Hepatocyte (in vitro differentiated cells): ENCODE results near the gene TBC1D2.

ENCODE experiments used
- EZH2 ChIP-seq: fragments of 200-600 bp; sonication (generic); IDR thresholded peaks from 2 replicates; pipeline ENCODE4 v1.6.1; 2016; ENCODE audit warnings: antibody characterized with exemption, mild to moderate bottlenecking, borderline replicate concordance
- TF ChIP-seq, protein P1 (sequence below): fragments of 200-600 bp; sonication (generic); IDR thresholded peaks from 2 replicates; pipeline ENCODE4 v1.5.1; 2016; ENCODE audit warnings: antibody characterized with exemption, mild to moderate bottlenecking; ENCODE audit not compliant: poor library complexity

GRCh38 chr9:98271479-98271878, 16.0 kb upstream of the TBC1D2 start:
- TF ChIP-seq, protein P1, sequence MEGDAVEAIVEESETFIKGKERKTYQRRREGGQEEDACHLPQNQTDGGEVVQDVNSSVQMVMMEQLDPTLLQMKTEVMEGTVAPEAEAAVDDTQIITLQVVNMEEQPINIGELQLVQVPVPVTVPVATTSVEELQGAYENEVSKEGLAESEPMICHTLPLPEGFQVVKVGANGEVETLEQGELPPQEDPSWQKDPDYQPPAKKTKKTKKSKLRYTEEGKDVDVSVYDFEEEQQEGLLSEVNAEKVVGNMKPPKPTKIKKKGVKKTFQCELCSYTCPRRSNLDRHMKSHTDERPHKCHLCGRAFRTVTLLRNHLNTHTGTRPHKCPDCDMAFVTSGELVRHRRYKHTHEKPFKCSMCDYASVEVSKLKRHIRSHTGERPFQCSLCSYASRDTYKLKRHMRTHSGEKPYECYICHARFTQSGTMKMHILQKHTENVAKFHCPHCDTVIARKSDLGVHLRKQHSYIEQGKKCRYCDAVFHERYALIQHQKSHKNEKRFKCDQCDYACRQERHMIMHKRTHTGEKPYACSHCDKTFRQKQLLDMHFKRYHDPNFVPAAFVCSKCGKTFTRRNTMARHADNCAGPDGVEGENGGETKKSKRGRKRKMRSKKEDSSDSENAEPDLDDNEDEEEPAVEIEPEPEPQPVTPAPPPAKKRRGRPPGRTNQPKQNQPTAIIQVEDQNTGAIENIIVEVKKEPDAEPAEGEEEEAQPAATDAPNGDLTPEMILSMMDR: no peak
- no peak for TF ChIP-seq EZH2
